Astrocyte (in vitro differentiated cells and primary cell): Measurements from ENCODE around the gene IL10.

Source experiments
- EZH2 ChIP-seq: IDR thresholded peaks from 2 replicates; pipeline ENCODE4 v1.6.1; 2012; ENCODE audit warnings: mild to moderate bottlenecking, low read length, inconsistent platforms; ENCODE audit not compliant: insufficient read depth
- TF ChIP-seq, protein P1 (sequence below): IDR thresholded peaks from 2 replicates; pipeline ENCODE4 v1.5.1; 2011; ENCODE audit warnings: low read depth, mild to moderate bottlenecking, inconsistent platforms, low read length, moderate library complexity; ENCODE audit not compliant: insufficient read depth

DNA sequence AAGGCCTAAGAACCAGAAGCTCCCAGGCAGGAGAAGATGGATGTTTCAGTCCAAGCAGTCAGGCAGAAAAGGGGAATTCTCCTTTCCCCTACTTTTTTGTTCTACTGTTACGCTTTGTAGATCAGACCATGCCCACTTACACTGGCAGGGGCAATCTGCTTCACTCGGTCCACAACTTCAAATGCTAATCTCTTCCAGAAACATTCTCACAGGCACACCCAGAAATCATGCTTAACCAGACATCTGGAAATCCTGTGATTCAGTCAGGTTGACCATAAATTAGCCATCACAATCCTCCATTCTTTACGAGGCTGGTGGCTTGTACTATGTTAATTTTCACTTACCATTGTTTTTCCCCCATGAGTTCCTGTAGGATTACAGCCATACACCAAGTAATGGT, 23.8 kb upstream of the IL10 start:
- TF ChIP-seq, protein P1, sequence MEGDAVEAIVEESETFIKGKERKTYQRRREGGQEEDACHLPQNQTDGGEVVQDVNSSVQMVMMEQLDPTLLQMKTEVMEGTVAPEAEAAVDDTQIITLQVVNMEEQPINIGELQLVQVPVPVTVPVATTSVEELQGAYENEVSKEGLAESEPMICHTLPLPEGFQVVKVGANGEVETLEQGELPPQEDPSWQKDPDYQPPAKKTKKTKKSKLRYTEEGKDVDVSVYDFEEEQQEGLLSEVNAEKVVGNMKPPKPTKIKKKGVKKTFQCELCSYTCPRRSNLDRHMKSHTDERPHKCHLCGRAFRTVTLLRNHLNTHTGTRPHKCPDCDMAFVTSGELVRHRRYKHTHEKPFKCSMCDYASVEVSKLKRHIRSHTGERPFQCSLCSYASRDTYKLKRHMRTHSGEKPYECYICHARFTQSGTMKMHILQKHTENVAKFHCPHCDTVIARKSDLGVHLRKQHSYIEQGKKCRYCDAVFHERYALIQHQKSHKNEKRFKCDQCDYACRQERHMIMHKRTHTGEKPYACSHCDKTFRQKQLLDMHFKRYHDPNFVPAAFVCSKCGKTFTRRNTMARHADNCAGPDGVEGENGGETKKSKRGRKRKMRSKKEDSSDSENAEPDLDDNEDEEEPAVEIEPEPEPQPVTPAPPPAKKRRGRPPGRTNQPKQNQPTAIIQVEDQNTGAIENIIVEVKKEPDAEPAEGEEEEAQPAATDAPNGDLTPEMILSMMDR, result no peak
- TF ChIP-seq EZH2, result no peak
